Jurkat, Clone E6-1 (cell line): ENCODE results near the gene FAM200C.

Source experiments
- DNase-seq: peaks from one replicate; pipeline ENCODE4 v3.0.0-alpha.2; 2011; ENCODE audit warnings: low read depth, low spot score
- H3K4me3 ChIP-seq: 2 replicates; pipeline ENCODE4 v1.5.1; 2011; ENCODE audit warnings: mild to moderate bottlenecking, low read length, control low read depth, moderate library complexity

The FAM200C gene

DNA sequence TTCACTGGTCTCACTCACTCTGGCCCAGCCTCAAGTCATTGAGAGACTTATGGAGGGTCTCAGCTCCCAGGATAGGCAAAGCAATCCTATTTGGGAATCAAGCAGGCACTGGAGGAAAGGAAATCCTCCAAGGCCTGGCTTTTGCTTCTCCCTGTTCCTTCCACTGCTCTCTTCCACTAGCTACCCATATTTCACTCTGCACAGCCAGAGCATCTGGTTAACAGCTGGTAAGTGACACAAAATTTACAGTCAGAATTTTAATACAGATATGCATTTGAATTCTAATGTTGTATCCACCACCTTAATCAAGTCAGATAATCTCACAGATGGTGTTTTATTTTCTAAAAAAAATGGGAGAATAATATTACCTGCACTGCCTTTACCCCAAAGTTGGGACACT, 28.6 kb downstream of the FAM200C start:
- no peak for DNase-seq
- no peak overlapping the region for H3K4me3 ChIP-seq

DNA sequence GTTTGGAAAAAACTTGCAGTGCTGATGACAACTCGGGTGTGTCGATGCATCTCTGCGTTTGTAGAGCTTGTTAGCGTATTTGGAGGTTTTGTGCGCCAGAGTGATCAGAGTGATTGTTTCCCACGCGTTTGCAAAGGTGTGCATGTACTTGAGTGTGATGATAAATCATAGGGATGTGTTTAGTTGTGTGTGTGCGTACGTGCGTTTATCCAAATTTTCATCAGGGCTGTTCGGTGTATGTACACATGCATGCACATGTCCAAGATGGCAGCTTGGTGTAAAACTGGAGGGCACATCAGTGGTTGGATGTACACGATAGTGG, 29.2 kb downstream of the FAM200C start:
- no peak overlapping the region for H3K4me3 ChIP-seq
- DNase-seq: no peak

DNA sequence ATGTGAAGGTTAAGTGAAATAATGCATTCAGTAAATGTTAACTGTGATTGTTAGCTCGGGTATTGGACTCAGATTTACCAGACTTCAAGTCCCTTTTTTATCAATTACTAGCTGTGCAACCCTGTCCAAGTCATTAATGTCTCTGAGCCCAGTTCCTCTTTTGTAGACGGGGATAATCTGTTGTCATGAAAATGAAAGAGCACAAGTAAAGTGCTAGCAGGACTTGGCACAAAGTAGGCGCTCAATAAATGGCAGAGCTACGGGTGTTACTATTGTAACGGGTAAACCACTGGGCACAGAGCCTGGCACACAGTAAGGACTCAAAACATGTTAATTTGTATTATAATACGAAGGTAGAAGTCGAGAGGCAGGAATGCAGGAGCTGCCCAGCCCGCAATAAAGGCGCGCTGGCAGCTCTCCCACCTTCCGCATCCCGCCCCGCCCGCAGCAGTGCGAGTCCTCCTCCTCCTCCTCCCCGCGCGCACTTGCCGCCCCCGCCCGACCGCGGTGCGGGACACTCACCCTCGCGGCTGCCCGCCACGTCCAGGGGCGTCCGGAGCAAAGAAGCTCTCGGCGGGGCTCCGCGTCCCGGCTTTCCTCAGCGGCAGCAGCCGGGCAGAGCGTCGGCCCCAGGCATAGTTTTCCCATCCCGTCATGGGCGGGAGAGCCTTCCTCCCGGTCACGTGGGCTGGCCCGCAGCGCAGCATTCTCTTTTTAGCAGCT, 29.7 kb downstream of the FAM200C start, which contains the start of gene C1QTNF2:
TSS of gene C1QTNF2 (minus strand) at position 637 of the 723 bp plus-strand sequence. CDS start 15,615 bp downstream, outside the sequence.
- no peak for DNase-seq
- peak within 1 kb of the TSS; percentile 21 for H3K4me3 ChIP-seq

DNA sequence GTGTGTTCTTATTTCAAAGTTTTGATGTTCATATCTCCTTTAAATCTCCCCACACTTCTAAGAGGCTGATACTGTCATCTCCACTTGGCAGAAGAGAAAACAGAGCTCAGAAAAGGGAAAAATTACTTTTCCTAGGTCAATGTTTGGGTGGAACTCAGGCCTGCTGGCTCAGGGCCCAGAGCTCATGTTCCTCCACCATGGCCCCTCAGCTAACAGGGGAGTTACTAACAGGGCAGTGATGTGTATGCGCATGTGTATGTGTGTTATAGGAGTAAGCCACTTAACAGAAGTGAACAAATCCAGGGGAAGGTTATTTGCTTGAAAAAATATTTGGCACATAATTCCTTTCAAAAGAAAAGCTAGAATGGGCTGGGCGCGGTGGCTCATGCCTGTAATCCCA, 32.0 kb downstream of the FAM200C start:
- H3K4me3 ChIP-seq: no peak overlapping the region
- DNase-seq: no peak

DNA sequence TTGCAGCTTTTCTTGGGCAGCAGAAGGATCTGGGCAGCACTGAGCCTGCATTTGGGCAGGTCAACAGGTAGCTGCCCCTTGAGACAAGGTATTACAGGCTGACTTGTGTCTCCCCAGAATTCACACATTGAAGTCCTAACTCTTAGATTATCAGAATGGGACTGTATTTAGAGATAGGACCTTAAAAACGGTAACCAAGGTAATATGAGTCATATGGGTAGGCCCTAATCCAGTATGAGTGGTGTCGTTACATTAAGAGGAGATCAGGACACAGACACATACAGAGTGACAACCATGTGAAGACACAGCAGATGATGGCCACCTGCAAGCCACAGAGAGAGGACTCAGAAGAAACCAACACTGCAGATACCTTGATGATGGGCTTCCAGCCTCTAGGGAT, 32.6 kb downstream of the FAM200C start:
- no peak overlapping the region for H3K4me3 ChIP-seq
- no peak for DNase-seq

DNA sequence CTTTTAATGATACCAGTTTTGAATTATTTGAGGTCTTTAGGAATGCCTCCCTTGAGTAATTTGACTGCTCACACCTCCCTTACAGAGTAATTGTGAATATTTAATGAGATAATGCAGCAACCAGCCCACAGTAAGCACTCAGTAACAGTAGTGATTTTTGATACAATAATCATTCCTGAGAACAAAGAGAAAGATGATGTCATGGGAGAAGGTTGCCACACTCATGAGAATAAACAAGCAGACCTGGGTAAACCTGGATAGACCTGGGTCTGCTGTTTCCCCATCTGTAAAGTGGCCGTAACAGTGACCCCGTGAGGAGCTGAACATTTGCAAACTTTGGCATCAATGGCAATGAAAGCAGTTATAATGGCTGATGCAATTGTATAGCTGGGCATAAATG, 33.6 kb downstream of the FAM200C start:
- no peak overlapping the region for H3K4me3 ChIP-seq
- DNase-seq: no peak

DNA sequence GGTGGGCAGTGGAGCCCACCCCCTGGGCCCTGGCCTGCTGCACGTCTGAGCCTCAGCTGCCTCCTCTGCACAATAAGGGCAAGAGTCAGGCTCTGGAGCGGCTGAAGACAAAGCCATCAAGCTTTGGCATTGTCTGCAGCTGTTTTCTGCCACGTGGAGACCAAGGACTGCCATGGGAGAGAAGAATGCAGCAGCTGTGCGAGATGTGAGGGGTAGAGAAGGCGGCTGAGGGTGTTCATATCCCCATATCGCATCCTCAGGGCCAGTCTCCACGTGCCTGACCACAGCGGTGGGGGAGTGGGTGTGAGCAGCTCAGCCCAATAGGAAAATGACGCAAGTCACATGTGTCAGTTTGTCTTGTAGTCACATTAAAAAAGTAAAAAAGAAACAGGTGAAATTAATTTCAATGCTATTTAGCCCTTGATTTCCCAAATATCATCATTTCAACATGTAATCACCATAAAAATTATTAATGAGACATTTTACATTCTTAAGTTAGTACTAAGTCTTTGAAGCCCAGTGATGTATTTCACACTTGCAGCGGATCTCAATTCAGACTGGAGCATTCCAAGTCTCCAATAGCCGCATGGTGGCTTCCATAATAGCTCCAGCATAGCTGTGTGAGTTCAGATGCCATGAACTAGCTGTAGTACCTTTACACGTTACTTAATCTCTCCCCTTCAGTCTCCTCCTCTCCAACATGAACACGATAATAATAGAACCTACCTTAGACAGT, 36.0 kb downstream of the FAM200C start:
- no peak overlapping the region for H3K4me3 ChIP-seq
- DNase-seq: no peak

DNA sequence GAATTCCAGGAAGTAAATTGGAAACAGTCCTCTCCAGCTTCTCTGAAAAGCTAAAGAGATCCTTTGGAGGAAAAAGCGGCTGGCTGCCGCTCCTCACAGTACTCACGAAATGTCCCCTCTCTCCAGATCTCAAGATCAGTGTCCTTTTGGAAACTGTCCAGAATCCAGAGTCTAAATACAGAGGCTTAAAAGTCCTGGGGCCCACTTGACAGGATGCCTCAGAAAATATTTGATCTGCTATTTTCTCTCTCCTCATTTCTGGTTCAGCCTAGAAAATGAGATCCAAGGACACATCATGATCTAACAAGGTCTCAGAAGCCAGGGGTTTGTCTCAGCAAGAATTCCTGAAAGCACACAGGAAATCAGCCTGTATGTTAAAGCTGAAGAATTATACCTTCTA, 36.6 kb downstream of the FAM200C start:
- no peak overlapping the region for H3K4me3 ChIP-seq
- DNase-seq: no peak

DNA sequence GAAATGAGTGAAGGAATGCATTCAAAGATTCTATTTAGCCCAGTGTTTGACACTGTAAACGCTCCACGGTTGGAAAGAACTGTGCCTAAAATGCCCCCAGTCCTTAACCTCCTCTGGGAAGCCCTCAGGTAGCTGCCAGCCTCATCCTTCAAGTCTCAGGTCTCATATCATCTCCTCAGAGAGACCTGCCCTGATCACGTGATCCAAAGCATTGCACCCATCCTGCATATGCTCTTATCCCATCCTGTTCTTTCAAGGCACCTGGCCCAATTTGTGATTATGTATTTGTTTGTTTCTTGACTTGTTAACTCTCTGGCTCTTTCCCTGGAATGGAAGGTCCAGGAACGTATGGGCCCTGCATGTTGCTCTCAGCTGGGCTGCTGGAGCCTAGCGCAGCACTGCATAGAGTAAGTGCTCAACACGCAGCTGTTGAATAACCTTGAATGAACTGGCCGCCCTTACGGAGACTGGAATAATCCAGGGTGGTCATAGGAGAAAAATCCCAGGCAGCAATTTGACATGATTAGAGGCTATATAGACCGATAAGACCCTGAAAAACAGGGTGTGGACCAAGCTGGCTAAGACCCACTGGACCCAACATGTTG, 38.1 kb downstream of the FAM200C start:
- no peak for DNase-seq
- no peak overlapping the region for H3K4me3 ChIP-seq

DNA sequence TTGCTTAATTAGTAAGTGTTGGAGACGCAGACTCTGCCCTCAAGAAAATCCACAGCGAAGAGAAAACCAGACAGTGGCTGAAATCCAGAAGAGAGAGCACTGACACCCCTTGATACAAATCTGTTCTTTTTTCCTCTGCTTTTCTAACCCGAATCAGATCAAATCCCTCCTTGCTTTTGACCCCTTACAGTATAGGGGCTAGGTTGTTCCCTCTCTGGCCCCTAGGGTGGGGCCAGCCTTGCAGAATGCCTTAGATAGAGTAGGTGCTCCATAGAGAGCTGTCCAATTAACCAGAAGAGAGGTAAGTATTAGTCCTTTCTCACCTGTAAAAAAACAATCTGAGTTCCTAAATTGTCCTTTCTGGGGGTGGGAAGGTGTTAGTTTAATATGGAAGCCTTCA, 39.5 kb downstream of the FAM200C start:
- H3K4me3 ChIP-seq: no peak overlapping the region
- no peak for DNase-seq

DNA sequence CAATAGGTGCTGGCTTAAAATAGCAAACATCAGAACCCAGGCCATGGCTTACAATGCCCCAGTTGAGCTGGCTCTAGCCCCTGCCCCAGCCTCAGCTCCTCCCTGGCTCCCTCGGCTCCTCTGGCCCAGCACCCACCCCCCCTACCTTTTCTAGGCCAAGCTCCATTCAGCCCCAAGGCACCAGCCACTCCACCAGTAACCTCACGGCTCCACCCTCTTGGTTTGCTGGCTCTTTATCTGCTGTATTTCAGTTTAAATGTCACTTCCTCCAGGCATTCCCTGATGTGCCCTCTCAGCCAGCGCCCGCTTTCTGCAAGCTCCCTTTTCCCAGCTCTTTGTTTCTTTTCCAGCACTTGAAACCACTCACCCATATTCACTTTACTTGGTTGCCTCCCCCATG, 40.0 kb downstream of the FAM200C start:
- DNase-seq: no peak
- no peak overlapping the region for H3K4me3 ChIP-seq

DNA sequence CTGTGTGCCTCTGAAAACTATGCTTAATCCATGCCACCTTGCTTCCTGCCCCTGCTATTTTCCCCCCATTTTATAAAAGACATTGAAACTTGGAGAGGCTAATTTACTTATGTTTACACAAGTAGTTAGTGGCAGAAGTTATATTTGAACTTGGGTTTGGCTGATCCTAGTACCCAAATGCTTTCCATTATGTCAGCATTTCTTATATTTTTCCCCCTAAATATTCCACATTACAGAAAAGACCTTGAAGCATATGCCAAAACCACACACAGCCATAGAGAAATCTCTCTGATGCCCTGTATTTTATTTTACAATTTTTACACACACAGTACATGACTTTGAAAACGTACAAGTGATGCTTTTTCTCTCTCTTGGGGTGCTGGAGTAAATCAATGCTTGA, 40.6 kb downstream of the FAM200C start:
- no peak overlapping the region for H3K4me3 ChIP-seq
- no peak for DNase-seq

DNA sequence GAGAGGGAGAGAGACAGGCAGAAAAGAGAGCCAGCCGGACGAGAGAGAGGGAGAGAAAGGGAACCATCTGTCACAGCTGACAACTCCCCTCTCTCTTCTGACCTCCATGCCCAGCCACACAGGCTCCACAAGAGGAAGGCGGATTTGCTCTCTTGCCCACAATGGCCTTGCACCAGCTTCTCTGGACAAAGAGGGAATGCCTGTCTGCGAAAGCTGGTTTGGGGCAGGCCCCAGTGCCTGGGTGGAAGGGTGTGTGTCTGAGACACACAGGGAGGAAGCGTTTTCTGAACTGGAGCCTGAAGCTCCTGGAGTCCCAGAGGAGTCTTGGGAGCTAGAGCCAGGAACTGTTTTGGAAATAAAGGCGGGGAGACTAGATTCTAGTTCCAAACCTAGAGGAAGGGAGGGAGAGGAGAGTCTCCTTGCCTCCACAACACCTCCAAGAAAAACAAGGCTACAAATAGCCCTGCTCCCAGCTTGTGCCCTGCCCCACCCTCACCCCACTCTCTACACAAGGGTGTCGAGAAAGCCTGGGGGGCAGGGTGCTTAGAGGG, 41.9 kb downstream of the FAM200C start:
- H3K4me3 ChIP-seq: no peak overlapping the region
- DNase-seq: no peak

DNA sequence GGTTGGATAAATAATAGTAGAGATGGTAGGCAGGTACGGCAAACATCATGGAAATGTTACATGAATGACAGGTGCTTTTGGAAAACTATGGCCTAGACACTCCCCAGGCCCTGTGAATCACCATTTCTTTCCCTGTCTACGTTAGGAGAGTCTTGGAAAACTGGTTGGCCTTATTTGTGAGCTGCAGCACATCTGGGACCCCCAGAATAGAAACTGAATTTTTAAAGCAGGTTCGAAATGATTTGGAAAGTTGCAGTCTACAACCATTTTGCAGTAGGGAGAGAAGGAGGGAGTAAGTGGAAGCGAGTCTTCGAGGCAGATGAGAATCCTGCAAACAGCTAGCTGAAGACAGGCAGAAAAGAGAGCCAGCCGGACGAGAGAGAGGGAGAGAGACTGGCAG, 42.5 kb downstream of the FAM200C start:
- H3K4me3 ChIP-seq: no peak overlapping the region
- no peak for DNase-seq

DNA sequence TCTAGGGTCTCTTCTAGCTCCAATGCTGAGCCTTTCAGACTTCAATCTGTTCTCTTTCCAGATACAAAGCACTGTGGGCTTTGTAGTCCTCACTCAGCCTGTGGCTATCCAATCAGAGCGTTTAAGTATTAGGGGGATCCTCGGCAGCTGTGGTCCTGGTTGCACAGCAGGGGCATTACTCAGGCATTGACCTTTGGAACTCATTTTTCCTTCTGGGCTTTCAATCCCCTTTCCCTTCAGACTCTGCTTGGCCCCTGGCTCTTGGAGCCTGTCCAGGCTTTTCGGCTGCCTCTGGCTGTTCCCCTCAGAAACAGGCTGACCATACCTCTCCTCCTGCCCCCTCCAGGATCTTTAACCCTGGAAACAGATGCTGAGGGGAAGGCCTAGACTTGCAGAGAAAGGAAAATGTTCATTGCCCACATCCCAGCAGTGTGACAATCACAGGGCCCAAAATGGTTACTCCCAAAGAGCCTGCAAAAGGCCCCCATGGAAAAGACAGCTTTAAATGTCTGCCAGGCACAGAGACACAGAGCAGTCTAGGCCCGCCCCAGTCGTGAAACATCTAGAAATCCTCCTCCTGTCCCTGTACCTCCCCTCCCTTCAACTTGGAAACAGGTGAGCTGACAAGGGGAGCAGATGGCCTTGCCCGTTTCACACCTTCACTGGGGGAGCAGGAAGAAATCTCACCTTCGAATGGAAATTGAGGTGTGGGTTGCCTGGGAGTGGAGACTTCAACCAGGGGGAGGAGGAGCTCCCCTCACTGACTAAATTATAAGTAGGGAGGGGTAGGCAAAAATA, 43.1 kb downstream of the FAM200C start:
- DNase-seq: no peak
- H3K4me3 ChIP-seq: no peak overlapping the region

DNA sequence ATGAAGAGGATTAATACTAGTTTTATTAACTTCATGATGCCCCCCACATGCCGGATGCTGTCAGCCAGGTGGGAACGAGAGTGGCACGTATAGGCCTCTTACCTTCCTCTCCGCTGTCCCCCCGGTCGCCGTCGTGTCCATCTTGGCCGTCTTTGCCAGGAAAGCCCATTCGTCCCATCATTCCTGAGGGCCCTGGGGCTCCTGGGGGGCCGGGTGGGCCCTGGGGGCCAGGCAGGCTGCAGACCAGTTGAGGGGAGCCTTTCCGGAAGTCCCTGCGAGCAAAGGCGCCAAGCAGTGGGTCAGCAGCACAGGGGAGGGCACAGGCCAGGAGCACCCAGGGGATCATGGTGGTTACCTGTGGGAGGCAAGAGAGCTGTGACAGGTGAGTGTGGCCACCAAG, 45.2 kb downstream of the FAM200C start:
- H3K4me3 ChIP-seq: no peak overlapping the region
- no peak for DNase-seq

DNA sequence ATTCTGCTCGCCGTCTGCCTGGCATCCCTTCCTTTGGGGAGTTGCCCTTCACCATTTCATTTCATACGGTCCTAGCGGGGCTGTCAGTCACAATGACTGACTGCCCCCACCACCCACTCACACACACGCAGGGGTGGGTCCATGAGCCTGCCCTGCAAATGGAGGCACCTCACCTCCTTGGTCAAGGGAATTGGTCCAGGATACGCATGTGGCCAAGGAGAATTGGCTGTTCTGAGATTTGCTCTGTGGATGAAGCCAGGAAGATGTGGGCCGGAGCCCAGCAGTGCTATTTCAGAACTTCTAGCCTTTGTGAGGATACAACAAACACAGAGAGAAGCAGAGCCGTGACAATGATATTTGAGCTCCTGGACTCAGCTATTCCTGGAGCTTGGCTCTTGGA, 46.5 kb downstream of the FAM200C start:
- H3K4me3 ChIP-seq: no peak overlapping the region
- no peak for DNase-seq

DNA sequence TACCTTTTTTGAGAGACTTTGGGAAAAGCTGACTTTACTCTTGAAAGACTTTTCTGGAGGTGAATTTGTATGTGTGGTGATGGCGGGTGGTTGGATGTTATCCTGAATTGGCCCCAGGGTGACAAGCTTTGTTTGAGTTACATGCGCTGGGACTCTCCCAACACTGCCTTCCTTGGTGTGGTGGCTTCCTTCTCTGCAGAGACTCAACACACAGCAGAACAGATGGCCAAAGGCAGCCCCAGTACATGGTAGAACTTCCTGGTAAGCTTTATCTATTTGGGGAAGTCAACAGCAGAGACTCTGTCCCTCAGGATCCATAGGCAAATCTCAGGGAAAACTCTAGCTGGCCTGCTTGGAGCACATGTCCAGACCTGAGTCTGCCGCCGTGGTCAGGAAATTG, 47.5 kb downstream of the FAM200C start:
- H3K4me3 ChIP-seq: no peak overlapping the region
- no peak for DNase-seq

DNA sequence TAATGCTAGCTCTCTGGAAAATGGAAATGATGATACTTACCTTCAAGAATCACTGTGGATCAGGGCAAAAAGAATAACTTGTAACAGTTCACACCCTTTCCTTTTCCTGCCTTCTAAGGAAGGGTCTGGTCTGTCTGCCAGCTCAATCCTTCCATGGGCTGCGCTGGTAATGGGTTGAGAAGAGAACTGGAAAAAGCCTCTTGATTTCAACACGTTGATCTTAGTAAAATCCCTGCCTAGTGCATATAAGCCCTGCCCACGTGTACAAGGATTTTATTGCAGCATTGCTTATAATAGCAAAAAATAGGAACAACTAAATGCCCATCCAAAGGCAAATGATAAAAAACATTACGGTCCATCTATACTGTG, 49.9 kb downstream of the FAM200C start:
- no peak for DNase-seq
- H3K4me3 ChIP-seq: no peak overlapping the region
